Pancreas (tissue), 10 donors: ENCODE data around the gene CREB1. TPM values are rescaled to one million over a fixed set of nuclear protein-coding genes. Genes with fewer than 3 reads are reported as not detected.

Source experiments
- ATAC-seq, 4 donors: fragments of 200-7000 bp; cut with Tn5 transposase; one replicate each; pipeline versions ENCODE4 v1.8.0 to v1.9.1; 2020; ENCODE audit warnings: mild to moderate bottlenecking in 4 of 4, moderate library complexity in 4 of 4
- DNase-seq, 6 donors: peaks; one replicate each; pipeline ENCODE4 v3.0.0-alpha.2; 2020
- FAIRE-seq: peaks from 2 replicates; lab custom pipeline; 2012; peaks lifted over from hg19 to GRCh38; lab: Jason Lieb, UNC
- H3K27ac ChIP-seq, 4 donors: fragments of 200-600 bp; sonication (generic); 1 replicate in 3 of 4; 2 replicates in 1 of 4; pipeline versions ENCODE4 v1.5.0 to v1.8.0; 2020
- H3K27me3 ChIP-seq, 4 donors: fragments of 200-600 bp; one replicate each; pipeline ENCODE4 v1.8.0; 2021
- H3K36me3 ChIP-seq, 3 donors: fragments of 200-600 bp; sonication (generic) in 1 of 3; one replicate each; pipeline versions ENCODE4 v1.5.0 to v1.8.0; 2020 to 2021
- H3K4me1 ChIP-seq, 3 donors: fragments of 200-600 bp; one replicate each; pipeline ENCODE4 v1.8.0; 2021
- H3K4me3 ChIP-seq, 4 donors: fragments of 200-600 bp; sonication (generic) in 2 of 4; one replicate each; pipeline versions ENCODE4 v1.5.0 to v1.8.0; 2020 to 2021
- H3K9me3 ChIP-seq, 4 donors: fragments of 200-600 bp; one replicate each; pipeline ENCODE4 v1.8.0; 2021
- WGBS, 2 donors: extraction: QIAGEN DNeasy Blood & Tissue Kit; methylation state at CpG; one replicate each; pipeline ENCODE4 v1.1.7; 2013; 5-methylcytosine and 5-hydroxymethylcytosine counted together
- intact Hi-C, 3 donors: fragments of 100-400 bp; cut with DNase I; formaldehyde crosslinking; loops; one replicate each; pipeline versions ENCODE4 v1.11.1 to v1.14.2; 2022
- polyA plus RNA-seq, 2 donors: library from polyadenylated mRNA; stranded (reverse); fragments of 200-250 nt; gene quantifications; one replicate each; pipeline ENCODE4 v1.2.3, GENCODE V29; 2013
- total RNA-seq, 6 donors: library from RNA; stranded (reverse); fragmentation: NEBNext Ultra II Directional in 4 of 6; extraction: Animal tissue kit (Norgen Biotek cat#: 25700) in 4 of 6; gene quantifications; one replicate each; pipeline versions ENCODE4 v1.2.1 to v1.2.4, GENCODE V29; 2021 to 2023
- TF ChIP-seq, protein P1 (sequence below), 4 donors: fragments of 200-600 bp; sonication (generic) in 3 of 4; IDR thresholded peaks; one replicate each; pipeline versions ENCODE4 v1.5.0 to v1.8.0; 2021; ENCODE audit warnings: antibody characterized with exemption in 4 of 4
- donor health status: healthy with polysubstance abuse.
- donor health status: DM: no; HTN: no; CAD: no; lungs with moderate emphysema.
- donor health status: DM: no; HTN: no; CAD: no.
- donor health status: control.
- donor health status: control.
- donor health status: Bipolar disorder and iron deficiency.
- donor health status: DM: yes; HTN: yes; CAD: no.
- donor health status: DM: no; HTN: no; CAD: no.
- donor health status: DM: no; HTN: no; CAD: no.
- donor health status: DM: yes; HTN: yes; CAD: no.

CREB1 gene
- total and polyA plus RNA-seq, 8 donors: 3.2 to 36.4 (median 19.1) TPM

DNA sequence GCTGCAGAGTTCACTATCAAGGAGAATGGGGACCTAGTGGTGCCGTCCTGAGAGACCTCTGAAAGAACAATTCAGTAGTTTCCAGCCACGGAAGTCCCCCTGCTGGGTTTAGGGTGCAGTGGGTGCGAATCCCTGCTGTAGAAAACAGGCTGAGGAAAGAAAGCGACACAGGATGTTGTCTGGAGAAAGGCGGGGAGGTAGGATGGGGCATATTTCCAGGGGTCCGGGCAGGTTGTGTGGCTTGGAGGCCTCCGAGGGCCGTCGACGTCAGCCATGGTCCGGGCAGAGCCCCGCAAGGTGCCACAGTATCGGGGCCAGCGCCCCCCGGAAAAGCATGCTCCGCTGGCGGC, 807 bp upstream of the CREB1 start:
- peaks cover 11 to 33% (median 23%) of the 10 kb centered on the region in 3 donors for H3K4me1 ChIP-seq
- intact Hi-C loops: no loop called here
- DNase-seq (peak in 1 of 6 donors; percentile 60), FAIRE-seq (no peak), ATAC-seq (peak; percentile 2 to 18 (median 10))
- no peaks in the 10 kb centered on the region for H3K27me3 ChIP-seq
- H3K36me3 ChIP-seq: no peaks in the 10 kb centered on the region
- peak overlapping the region; percentile 96 to 99 (median 98) for H3K27ac ChIP-seq
- H3K9me3 ChIP-seq: no peaks in the 10 kb centered on the region
- TF ChIP-seq, protein P1, sequence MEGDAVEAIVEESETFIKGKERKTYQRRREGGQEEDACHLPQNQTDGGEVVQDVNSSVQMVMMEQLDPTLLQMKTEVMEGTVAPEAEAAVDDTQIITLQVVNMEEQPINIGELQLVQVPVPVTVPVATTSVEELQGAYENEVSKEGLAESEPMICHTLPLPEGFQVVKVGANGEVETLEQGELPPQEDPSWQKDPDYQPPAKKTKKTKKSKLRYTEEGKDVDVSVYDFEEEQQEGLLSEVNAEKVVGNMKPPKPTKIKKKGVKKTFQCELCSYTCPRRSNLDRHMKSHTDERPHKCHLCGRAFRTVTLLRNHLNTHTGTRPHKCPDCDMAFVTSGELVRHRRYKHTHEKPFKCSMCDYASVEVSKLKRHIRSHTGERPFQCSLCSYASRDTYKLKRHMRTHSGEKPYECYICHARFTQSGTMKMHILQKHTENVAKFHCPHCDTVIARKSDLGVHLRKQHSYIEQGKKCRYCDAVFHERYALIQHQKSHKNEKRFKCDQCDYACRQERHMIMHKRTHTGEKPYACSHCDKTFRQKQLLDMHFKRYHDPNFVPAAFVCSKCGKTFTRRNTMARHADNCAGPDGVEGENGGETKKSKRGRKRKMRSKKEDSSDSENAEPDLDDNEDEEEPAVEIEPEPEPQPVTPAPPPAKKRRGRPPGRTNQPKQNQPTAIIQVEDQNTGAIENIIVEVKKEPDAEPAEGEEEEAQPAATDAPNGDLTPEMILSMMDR (IDR thresholded peaks at IDR 0.05): no peak
- WGBS, 2 donors: 3% methylated on average over 15 to 17 of the region's 17 CpGs
- peak overlapping the region; percentile 31 to 85 (median 78) for H3K4me3 ChIP-seq

DNA sequence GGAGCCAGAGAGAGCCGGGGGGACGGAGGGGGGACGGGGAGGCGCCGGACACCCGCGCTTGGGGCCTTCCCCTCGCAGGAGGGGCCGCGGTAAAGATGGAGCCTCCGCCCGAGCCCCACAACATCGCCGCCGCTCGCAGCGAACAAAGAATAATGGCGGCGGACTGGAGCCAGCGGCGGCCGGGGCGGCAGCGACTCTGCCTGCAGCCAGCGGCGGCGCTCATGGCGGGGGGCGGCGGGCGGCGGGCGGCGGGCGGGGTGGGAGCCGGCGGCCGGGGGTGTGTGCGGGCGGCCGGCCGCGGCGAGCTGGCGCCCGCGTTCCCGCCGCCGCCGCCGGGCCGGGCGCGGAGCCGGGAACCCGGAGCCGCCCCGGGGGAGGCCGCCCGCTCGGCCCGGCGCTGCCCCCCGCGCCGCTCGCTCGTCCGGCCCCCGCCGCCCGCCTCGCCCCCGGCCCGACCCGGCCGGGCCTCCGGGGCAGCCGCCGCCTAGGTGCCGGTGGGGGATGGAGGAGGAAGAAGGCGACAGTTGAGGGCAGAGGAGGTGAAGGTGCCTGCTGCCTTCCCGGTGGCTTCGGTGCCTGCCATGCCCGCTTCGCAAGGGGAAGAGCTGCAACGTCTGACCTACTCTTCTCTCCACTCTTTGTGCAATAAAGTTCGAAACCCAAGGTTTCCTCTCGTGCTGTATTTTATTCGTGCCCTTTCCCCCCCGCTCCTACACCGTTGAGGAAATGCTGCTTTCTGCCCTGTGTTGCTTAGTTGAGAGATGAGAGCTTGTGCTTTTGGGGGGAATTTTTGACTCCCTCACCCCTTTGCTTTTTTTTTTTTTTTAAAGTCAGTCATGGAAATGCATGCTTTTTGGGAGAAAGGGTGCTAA, 634 bp downstream of the CREB1 start:
- FAIRE-seq (no peak), ATAC-seq (peak in 2 of 4 donors; percentile 2 to 4), DNase-seq (peak; percentile 55 to 79 (median 60))
- Histone ChIP-seq H3K36me3 (no peaks in the 10 kb centered on the region), H3K27me3 (no peaks in the 10 kb centered on the region), H3K9me3 (no peaks in the 10 kb centered on the region), H3K4me1 (peaks cover 13 to 38% (median 26%) of the 10 kb centered on the region in 3 donors), H3K4me3 (peak overlapping the region; percentile 42 to 85 (median 64)), H3K27ac (peak overlapping the region; percentile 96 to 99 (median 98))
- TF ChIP-seq, protein P1 (IDR thresholded peaks at IDR 0.05): no peak
- intact Hi-C loops: no loop called here
- 0% methylated on average over 34 to 93 of the region's 93 CpGs for WGBS, 2 donors

DNA sequence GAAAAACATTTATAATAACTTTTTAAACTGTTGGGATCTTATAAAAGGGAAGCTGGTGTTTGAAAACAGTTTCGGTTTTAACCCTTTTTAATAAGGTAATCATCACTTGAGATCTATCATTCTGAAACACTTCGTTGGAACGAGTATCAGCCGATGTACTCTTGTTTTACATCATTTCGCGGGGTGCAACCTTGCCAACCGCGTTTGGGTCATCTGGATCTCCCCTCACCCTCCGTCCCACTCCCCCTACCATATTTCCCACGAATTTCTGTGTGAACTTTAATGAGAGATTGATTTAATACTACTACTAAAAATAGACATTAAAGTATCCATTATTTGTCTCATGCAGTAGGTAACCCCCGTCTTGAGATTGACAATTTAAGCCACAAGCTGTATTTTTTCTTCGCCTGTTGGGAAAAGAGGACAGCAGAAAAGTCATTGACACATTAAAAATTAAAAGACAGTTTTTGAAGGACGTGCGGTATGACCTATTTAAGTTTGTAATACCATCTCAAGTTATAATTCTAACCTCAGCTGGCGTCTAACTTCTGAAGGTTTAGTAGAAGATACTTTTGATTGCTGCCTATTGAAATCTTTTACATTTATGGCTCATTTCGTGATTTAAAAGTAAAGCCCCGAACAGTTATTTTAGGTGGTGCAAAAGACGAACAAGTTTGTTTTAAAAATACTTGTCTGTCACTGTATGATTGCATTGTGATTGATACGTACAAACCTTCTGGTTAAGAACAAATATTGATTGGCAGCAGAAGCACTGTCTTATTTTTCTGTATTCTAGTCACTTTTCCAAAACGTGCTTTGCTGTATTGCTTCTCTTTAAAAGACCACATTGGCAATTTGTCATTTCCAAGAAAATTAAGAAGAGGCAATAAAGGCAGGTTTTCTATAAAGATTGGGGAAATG, 1.5 kb downstream of the CREB1 start:
- Histone ChIP-seq H3K27ac (peak overlapping the region; percentile 56 to 89 (median 80)), H3K4me1 (peaks cover 13 to 38% (median 26%) of the 10 kb centered on the region in 3 donors), H3K4me3 (peak overlapping the region; percentile 42 to 85 (median 64)), H3K9me3 (no peaks in the 10 kb centered on the region), H3K27me3 (no peaks in the 10 kb centered on the region), H3K36me3 (no peaks in the 10 kb centered on the region)
- no peak for FAIRE-seq
- TF ChIP-seq, protein P1 (IDR thresholded peaks at IDR 0.05): no peak
- ATAC-seq: no peak
- 1 to 2% methylated on average over 20 of the region's 20 CpGs for WGBS, 2 donors
- intact Hi-C loops: no loop called here
- no peak for DNase-seq

- H3K27ac ChIP-seq: no peak overlapping the region
- TF ChIP-seq, protein P1 (IDR thresholded peaks at IDR 0.05): no peak
- H3K9me3 ChIP-seq: no peaks in the 10 kb centered on the region
- H3K4me3 ChIP-seq: no peak overlapping the region
- no peaks in the 10 kb centered on the region for H3K36me3 ChIP-seq
- no peak for ATAC-seq
- intact Hi-C loops: no loop called here
- H3K4me1 ChIP-seq: peaks cover 13 to 38% (median 26%) of the 10 kb centered on the region in 3 donors
- WGBS, 2 donors: 82 to 94% methylated on average over 9 of the region's 9 CpGs
- no peak for FAIRE-seq
- H3K27me3 ChIP-seq: no peaks in the 10 kb centered on the region
- DNase-seq: no peak
Observed at GRCh38 chr2:207532676-207533075, 2.9 kb downstream of the CREB1 start.
